HG03108 (cell line): ENCODE results near the gene ZNF398.
"Not testable (repeated sequence)": the region's sequence is repeated elsewhere in the genome, so short reads cannot be mapped to it uniquely, and the experiment has no call there.

Source experiments
- ATAC-seq: cut with Tn5 transposase; IDR thresholded peaks from one replicate; pipeline ENCODE4 v1.9.1; 2021; ENCODE audit warnings: moderate library complexity; ENCODE audit not compliant: unreplicated experiment

Gene ZNF398

DNA sequence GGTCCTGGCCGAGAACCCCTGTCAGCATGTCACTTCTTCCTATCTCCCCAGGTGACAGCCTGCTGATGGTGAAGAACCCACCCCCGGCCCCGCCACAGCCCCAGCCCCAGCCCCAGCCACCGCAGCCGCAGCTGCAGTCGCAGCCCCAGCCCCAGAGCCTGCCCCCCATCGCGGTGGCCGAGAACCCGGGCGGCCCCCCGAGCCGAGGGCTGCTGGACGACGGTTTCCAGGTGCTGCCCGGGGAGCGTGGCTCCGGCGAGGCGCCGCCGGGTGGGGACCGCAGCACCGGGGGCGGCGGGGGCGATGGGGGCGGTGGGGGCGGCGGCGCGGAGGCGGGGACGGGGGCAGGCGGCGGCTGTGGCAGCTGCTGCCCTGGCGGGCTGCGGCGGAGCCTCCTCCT lies 76.5 kb downstream of the ZNF398 start:
- no peak for ATAC-seq

DNA sequence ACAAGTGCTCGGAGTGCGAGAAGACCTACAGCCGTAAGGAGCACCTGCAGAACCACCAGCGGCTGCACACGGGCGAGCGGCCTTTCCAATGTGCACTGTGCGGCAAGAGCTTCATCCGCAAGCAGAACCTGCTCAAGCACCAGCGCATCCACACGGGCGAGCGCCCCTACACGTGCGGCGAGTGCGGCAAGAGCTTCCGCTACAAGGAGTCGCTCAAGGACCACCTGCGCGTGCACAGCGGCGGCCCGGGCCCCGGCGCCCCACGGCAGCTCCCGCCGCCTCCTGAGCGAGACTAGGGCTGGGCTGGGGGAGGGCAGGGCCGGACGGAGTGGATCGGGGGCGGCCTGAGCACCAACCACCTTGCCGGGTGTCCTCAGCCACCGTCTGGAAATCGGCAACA lies 77.1 kb downstream of the ZNF398 start:
- ATAC-seq = no peak

DNA sequence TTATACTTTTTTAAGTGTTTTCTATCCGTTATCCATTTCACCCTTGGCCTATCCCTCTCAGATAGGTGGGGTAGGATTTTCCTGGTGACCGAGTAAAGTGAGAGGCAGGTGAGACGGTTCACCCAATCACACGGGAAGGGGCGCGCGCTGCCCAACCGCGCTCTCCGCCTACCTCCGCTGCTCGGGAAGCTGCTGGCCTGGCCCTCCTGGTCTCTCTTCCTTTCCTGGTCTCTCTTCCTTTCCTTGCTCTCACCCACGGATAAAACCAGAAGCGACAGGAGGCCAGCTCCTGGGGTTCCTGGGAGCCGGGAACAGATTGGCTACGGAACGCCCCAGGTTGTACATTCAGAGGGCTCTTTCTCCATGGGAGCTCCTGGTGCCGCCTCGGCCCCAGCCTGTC lies 77.9 kb downstream of the ZNF398 start:
- ATAC-seq = no peak

GRCh38 chr7:149225656-149226055 lies 78.4 kb downstream of the ZNF398 start:
- no peak for ATAC-seq

DNA sequence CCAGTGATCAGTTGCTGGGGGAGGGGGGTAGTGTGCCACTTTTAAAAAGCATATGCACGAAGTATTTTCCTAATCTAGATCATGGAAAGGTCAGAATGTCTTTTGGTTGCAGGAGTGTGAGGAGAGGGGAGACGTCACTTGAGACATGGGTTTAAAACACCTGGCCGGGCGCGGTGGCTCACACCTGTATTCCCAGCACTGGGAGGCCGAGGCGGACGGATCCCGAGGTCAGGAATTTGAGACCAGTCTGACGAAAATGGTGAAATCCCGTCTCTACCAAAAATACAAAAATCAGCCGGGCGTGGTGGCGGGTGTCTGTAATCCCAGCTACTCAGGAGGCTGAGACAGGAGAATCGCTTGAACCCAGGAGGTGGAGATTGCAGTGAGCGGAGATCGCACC lies 79.1 kb downstream of the ZNF398 start:
- ATAC-seq = not testable (repeated sequence)

- ATAC-seq = no peak
Measured at GRCh38 chr7:149226840-149227494, 79.7 kb downstream of the ZNF398 start.

DNA sequence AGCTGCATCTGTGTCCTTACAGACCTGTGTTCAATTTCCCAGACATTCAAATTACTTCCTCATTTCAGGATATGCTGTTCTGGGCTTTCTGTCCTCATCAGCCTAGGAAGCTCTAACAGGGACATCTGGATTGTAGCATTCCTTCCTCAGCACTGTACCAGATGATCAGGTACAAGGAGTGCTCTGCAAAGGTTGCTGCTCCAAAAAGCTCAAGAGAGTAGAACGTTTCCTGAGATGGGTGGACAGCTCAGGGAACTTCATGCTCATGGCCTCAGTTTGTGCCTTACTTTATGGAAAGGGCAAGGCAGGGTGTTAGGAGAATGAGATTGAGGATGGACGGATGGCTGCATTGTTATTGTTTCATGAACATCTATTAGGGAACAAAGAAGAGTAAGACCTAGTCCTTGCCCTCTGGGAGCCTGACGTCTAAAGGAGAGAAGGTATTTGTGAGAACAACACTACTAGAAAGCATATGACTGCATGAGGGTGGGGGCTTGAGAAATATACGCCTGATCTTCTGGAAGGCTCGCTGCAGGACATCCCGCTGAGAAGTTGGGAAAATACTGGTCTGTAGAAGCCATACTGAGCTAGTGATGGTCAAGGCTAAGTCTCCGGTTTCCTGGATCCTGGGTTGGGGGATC lies 81.7 kb downstream of the ZNF398 start:
- no peak for ATAC-seq

DNA sequence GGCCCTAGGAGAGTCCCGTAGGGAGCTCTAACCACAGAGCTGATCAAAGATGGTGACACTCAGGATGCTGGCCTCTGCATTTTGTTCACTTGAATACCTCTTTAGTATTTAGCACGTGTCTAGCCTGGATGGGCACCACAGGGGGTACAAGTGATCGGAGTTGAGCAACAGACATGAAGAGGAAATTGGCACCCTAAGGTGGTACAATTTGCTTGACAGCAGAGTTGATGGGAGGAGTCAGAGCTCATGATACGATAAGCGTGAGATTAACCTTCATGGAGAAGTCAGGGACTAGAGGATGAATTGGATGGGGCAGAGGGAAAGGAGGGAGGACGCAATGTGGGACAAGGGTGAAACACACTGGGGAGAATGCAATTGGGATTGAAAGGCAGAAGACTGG lies 82.3 kb downstream of the ZNF398 start:
- ATAC-seq = no peak

GRCh38 chr7:149232362-149232761 lies 85.1 kb downstream of the ZNF398 start:
- no peak for ATAC-seq
